ENCODE data around the gene DUSP5.
A peak's percentile ranks its signal among the peaks of the same experiment; 100 is the strongest.

Gene DUSP5

GRCh38 chr10:110548002-110548401, 50.3 kb downstream of the DUSP5 start:
- no peak for DNase-seq

GRCh38 chr10:110549211-110549610, 51.5 kb downstream of the DUSP5 start:
- no peak for DNase-seq

GRCh38 chr10:110553905-110554304, 56.2 kb downstream of the DUSP5 start:
- DNase-seq: no peak

GRCh38 chr10:110556296-110556695, 58.6 kb downstream of the DUSP5 start:
- DNase-seq: no peak

- peak; percentile 64 to 70 for DNase-seq
Measured at GRCh38 chr10:110556969-110557601, 59.4 kb downstream of the DUSP5 start.

- DNase-seq: peak; percentile 8 to 24
Measured at GRCh38 chr10:110558041-110558440, 60.3 kb downstream of the DUSP5 start.

GRCh38 chr10:110560012-110560411, 62.3 kb downstream of the DUSP5 start:
- no peak for DNase-seq
